Cerebellar cortex (tissue), 1 donor: ENCODE measurements around the gene ATP5F1D.

ENCODE experiments used
- DNase-seq: peaks from one replicate; pipeline ENCODE4 v3.0.0-alpha.2; 2015; ENCODE audit warnings: low spot score

Gene ATP5F1D

GRCh38 chr19:1283207-1283916, 41.8 kb downstream of the ATP5F1D start:
- no peak for DNase-seq

- DNase-seq: no peak
Observed at GRCh38 chr19:1283917-1284292, 42.4 kb downstream of the ATP5F1D start.

GRCh38 chr19:1284293-1284978, 42.9 kb downstream of the ATP5F1D start:
- DNase-seq: no peak

- DNase-seq: no peak
Observed at GRCh38 chr19:1284979-1285736, 43.6 kb downstream of the ATP5F1D start.

GRCh38 chr19:1285737-1286360, 44.3 kb downstream of the ATP5F1D start, which contains the start of gene EFNA2:
Gene EFNA2, plus strand, starts transcription at chr19:1285873. Its CDS starts 296 bp downstream, at chr19:1286169.
- no peak for DNase-seq

GRCh38 chr19:1286487-1287353, 45.2 kb downstream of the ATP5F1D start:
- DNase-seq: no peak

GRCh38 chr19:1287354-1288225, 46.0 kb downstream of the ATP5F1D start:
- DNase-seq: no peak

- no peak for DNase-seq
Observed at GRCh38 chr19:1288226-1288612, 46.7 kb downstream of the ATP5F1D start.

- no peak for DNase-seq
Observed at GRCh38 chr19:1288833-1289685, 47.5 kb downstream of the ATP5F1D start.

- no peak for DNase-seq
Observed at GRCh38 chr19:1289686-1290025, 48.1 kb downstream of the ATP5F1D start.

GRCh38 chr19:1290196-1290702, 48.7 kb downstream of the ATP5F1D start:
- no peak for DNase-seq

GRCh38 chr19:1290703-1291651, 49.4 kb downstream of the ATP5F1D start:
- no peak for DNase-seq

GRCh38 chr19:1291761-1292418, 50.3 kb downstream of the ATP5F1D start:
- no peak for DNase-seq

GRCh38 chr19:1292419-1293151, 51.0 kb downstream of the ATP5F1D start:
- no peak for DNase-seq

GRCh38 chr19:1293782-1294604, 52.4 kb downstream of the ATP5F1D start:
- DNase-seq: no peak
